Mammary microvascular endothelial cell (primary cell): ENCODE measurements around the gene VPS13D. TPM values are rescaled to one million over a fixed set of nuclear protein-coding genes. Genes with fewer than 3 reads are reported as not detected.

Source experiments
- total RNA-seq: library from RNA; depleted of rRNA; stranded (reverse); fragments of >200 nt; gene quantifications from 2 replicates; pipeline ENCODE4 v1.2.3, GENCODE V29; 2015

VPS13D gene
- 20.7 and 24.4 TPM in 2 replicates for total RNA-seq

GRCh38 chr1:12229835-12230548 is at the start of gene VPS13D:
Gene VPS13D, plus strand, starts transcription at chr1:12230030. Its CDS starts 4,237 bp downstream, at chr1:12234267.

Other genes with a start within 250 kb of the VPS13D start
- gene MFN2, start 249.6 kb upstream of the VPS13D start, total RNA-seq, result 84.5 and 86.3 TPM in 2 replicates
- 27.0 and 29.6 TPM in 2 replicates for gene MIIP, start 210.5 kb upstream of the VPS13D start, total RNA-seq
- not detected in 2 replicates for gene TNFRSF8, start 166.7 kb upstream of the VPS13D start, total RNA-seq
- 22.3 and 36.9 TPM in 2 replicates for gene TNFRSF1B, start 63.0 kb upstream of the VPS13D start, total RNA-seq